Measurements from ENCODE around the gene ZFP62.

The ZFP62 gene

GRCh38 chr5:180868960-180869359 is 7.9 kb upstream of the ZFP62 start:
- DNase-seq = peak; percentile 63

GRCh38 chr5:180866985-180867384 is 5.9 kb upstream of the ZFP62 start:
- DNase-seq = no peak

DNA sequence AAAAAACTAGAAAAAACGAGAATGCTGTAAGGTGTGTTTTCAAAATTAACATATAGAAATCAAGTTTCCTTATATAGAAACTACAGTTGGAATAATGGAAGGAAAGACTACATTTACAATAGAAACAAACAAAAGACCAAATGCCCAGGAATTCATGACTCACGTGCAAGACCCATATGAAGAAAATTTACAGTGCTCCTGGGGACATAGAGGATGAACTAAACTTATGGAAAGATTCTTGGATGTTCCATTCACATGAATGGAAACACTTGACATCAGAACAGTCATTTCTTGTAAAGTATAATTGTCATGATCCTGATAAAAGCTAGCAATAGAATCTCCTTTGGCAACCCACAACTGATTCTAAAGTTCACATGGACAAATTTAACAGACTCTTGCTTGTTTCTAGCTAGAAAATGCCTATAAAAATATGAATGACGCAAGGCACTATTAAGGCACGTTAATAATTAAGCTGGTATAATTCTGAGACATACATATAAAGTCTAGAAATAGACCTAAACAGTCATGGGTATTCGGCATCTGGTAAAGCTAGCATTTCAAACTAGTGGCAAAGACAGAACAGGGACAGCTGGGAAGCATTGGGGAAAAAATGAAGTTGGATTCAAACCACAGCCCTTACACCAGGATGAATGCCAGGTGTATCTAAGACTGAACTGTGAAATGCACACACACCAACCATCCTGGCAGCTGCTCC is 5.1 kb upstream of the ZFP62 start:
- peak; percentile 16 for DNase-seq

GRCh38 chr5:180862645-180863044 is 1.6 kb upstream of the ZFP62 start:
- DNase-seq = no peak

GRCh38 chr5:180860273-180860886 is 696 bp downstream of the ZFP62 start:
- DNase-seq = peak; percentile 44

DNA sequence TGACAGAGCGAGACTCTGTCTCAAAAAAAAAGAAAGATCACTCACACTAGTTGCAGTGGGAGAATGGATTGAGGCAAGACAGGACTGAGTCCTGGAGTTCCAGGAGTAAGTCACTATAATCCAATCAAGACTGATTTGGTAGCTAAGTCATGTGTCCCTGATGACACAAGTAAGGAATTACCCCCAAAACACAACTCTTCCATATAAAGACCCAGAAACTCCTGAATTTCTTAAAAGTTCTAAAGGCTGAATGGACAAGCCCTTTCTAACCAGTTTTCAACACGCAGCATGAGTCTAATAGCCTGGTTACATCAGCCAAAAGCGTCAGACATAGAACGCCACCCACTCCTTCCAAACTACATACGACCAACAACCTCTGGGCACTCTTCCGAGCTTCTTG is 2.5 kb downstream of the ZFP62 start:
- DNase-seq = no peak

GRCh38 chr5:180853848-180854176 is 7.3 kb downstream of the ZFP62 start:
- DNase-seq = no peak

GRCh38 chr5:180853121-180853847 is 7.8 kb downstream of the ZFP62 start:
- DNase-seq = no peak

GRCh38 chr5:180852495-180852894 is 8.6 kb downstream of the ZFP62 start:
- DNase-seq = no peak

- DNase-seq = no peak
Measured at GRCh38 chr5:180850434-180851078, 10.5 kb downstream of the ZFP62 start.

DNA sequence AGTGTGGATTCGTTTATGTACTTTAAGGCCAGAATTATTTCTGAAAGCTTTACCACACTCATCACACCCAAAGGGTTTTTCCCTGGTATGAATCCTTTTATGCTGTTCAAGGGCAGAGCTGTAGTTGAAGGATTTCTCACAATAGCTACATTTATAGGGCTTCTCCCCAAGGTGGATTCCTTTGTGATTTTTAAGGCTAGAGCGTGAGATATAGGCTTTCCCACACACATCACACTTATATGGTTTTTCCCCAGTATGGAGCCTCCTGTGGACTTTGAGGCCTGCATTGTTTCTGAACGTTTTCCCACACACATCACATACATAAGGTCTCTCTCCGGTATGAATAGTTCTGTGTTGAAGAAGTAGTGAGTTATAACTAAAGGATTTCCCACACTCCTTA is 11.2 kb downstream of the ZFP62 start:
- no peak for DNase-seq

GRCh38 chr5:180848878-180849277 is 12.2 kb downstream of the ZFP62 start:
- DNase-seq = no peak

GRCh38 chr5:180848265-180848664 is 12.8 kb downstream of the ZFP62 start:
- DNase-seq = no peak

- no peak for DNase-seq
Measured at GRCh38 chr5:180847026-180847425, 14.1 kb downstream of the ZFP62 start.

DNA sequence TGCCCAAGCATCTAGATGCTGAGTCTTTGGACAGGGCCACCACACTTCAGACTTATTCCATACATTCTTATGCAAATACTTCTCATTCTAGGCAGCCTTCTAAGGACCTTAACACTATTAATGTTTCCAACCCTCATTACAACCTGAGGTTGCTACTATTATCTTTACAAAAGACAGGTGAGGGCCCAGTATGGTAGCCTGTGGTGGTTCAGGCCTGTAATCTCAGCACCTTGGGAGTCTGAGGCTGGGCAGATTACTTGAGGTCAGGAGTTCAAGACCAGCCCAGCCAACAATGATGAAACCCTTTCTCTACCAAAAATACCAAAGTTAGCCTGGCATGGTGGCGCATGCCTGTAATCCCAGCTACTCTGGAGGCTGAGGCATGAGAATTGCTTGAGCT is 16.2 kb downstream of the ZFP62 start:
- no peak for DNase-seq

DNA sequence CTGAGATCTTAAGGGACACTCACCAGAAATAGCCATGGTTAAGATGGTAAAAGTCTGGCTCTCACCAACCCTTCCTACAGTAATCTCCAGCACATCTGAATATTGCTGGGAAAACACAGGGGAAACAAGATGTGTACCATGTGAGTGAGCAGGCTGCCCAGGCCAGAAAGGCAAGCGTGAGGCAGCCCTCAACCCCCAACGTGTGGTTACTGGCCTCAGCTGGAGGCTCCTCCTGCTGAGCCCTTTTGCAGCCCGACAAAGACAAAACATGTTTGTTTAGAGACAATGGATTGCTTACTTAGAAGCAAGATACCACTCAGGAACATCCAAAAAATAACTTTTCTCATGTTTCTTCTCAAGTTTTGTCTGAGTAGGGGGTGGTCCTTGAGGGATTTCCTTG is 16.6 kb downstream of the ZFP62 start:
- no peak for DNase-seq

DNA sequence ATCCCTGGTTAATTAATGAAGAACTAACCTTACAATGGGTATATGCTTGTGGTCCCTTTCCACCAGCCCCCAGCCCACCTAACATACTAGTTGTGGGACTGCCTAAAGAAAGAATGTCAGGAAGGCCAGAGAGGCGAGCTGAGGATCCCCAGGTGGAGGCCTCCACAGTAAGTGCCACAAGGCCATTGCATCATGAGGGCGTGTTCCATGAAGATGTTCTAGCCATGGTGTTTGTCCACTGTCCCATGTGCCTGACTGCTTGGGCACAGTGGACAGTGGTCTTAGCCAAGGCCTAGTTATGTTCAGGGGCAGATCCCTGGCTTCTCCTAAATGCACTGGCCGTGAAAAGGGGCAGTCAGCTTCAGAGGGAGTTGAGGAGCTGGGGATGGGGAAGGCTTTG is 21.1 kb downstream of the ZFP62 start:
- no peak for DNase-seq

DNA sequence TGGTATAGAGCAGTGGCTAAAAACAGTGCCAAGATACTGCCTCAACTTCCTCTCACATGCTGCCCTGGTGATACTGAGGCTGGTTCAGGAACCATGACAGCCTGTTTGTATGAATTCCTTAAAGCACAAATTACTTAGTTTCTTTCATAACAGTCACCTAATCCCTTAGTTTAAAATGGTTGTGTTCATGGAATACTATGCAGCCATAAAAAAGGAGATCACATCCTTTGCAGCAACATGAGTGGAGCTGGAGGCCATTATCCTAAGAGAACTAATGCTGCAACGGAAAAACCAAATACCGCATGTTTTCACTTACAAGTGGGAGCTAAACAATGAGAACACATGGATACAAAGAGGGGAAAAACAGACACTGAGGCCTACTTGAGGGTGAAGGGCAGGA is 21.8 kb downstream of the ZFP62 start:
- no peak for DNase-seq

GRCh38 chr5:180837478-180837877 is 23.6 kb downstream of the ZFP62 start:
- no peak for DNase-seq

GRCh38 chr5:180832638-180833068 is 28.4 kb downstream of the ZFP62 start:
- no peak for DNase-seq

- DNase-seq = peak; percentile 74
Measured at GRCh38 chr5:180831139-180832093, 29.7 kb downstream of the ZFP62 start.

Data from fibroblast of skin of scalp (primary cell).